Smooth muscle cell (in vitro differentiated cells): ENCODE data around the gene PDE12. TPM values are rescaled to one million over a fixed set of nuclear protein-coding genes. Genes with fewer than 3 reads are reported as not detected.
"Not testable (repeated sequence)": the region's sequence is repeated elsewhere in the genome, so short reads cannot be mapped to it uniquely, and the experiment has no call there.

ENCODE experiments used
- DNase-seq: peaks from one replicate; lab custom pipeline; 2025; ENCODE audit not compliant: unreplicated experiment; lab: John Stamatoyannopoulos, UW
- H2AFZ ChIP-seq: fragments of 200-600 bp; sonication (generic); 2 replicates; pipeline ENCODE4 v1.6.0; 2016; ENCODE audit warnings: antibody characterized with exemption, low read depth, mild to moderate bottlenecking
- H3F3A ChIP-seq: fragments of 200-600 bp; sonication (generic); 2 replicates; pipeline ENCODE4 v1.6.0; 2017; ENCODE audit warnings: antibody characterized with exemption, low read depth
- H3K27ac ChIP-seq: fragments of 200-600 bp; sonication (generic); 2 replicates; pipeline ENCODE4 v1.5.1; 2016; ENCODE audit warnings: low read depth, mild to moderate bottlenecking
- H3K27me3 ChIP-seq: fragments of 200-600 bp; sonication (generic); 2 replicates; pipeline ENCODE4 v1.6.1; 2016; ENCODE audit warnings: low read depth, mild to moderate bottlenecking
- H3K36me3 ChIP-seq: fragments of 200-600 bp; sonication (generic); 2 replicates; pipeline ENCODE4 v1.5.1; 2016; ENCODE audit warnings: low read depth
- H3K4me1 ChIP-seq: fragments of 200-600 bp; sonication (generic); 2 replicates; pipeline ENCODE4 v1.5.1; 2016; ENCODE audit warnings: low read depth
- H3K4me2 ChIP-seq: fragments of 200-600 bp; sonication (generic); 2 replicates; pipeline ENCODE4 v1.6.0; 2016; ENCODE audit warnings: mild to moderate bottlenecking
- H3K4me3 ChIP-seq: fragments of 200-600 bp; sonication (generic); 2 replicates; pipeline ENCODE4 v1.5.1; 2016; ENCODE audit warnings: mild to moderate bottlenecking
- H3K79me2 ChIP-seq: fragments of 200-600 bp; sonication (generic); 2 replicates; pipeline ENCODE4 v1.6.0; 2016; ENCODE audit warnings: low read depth, mild to moderate bottlenecking
- H3K9ac ChIP-seq: fragments of 200-600 bp; sonication (generic); 2 replicates; pipeline ENCODE4 v1.6.0; 2016; ENCODE audit warnings: low read depth
- H3K9me3 ChIP-seq: fragments of 200-600 bp; sonication (generic); replicated peaks from 2 replicates; pipeline ENCODE4 v1.5.1; 2016; ENCODE audit warnings: low read depth
- H4K20me1 ChIP-seq: fragments of 200-600 bp; sonication (generic); 2 replicates; pipeline ENCODE4 v1.6.0; 2016; ENCODE audit warnings: low read depth
- WGBS: methylation state at CpG from one replicate; pipeline ENCODE4 v1.1.7; 2016; ENCODE audit warnings: low lambda C conversion rate; 5-methylcytosine and 5-hydroxymethylcytosine counted together
- polyA plus RNA-seq: library from polyadenylated mRNA; unstranded; fragments of >200 nt; fragmentation: Nextera tagmentation; extraction: Ambion mirVana; gene quantifications from 2 replicates; pipeline ENCODE4 v1.2.1, GENCODE V29; 2016
- small RNA-seq: library from RNA; depleted of rRNA; stranded (forward); fragments of <200 nt; gene quantifications from one replicate; pipeline ENCODE3, GENCODE V24; 2014
- total RNA-seq: library from RNA; depleted of rRNA; stranded (reverse); fragments of >200 nt; gene quantifications from 2 replicates; pipeline ENCODE4 v1.2.3, GENCODE V29; 2014
- TF ChIP-seq, protein P1 (sequence below): fragments of 200-600 bp; sonication (generic); IDR thresholded peaks from 2 replicates; pipeline ENCODE4 v1.5.1; 2017; ENCODE audit warnings: borderline replicate concordance, mild to moderate bottlenecking, antibody characterized with exemption; ENCODE audit not compliant: insufficient read depth, poor library complexity, severe bottlenecking

PDE12 gene
- total and polyA plus RNA-seq, 2 experiments from 2014 or later, result 6.7 to 10.8 TPM

DNA sequence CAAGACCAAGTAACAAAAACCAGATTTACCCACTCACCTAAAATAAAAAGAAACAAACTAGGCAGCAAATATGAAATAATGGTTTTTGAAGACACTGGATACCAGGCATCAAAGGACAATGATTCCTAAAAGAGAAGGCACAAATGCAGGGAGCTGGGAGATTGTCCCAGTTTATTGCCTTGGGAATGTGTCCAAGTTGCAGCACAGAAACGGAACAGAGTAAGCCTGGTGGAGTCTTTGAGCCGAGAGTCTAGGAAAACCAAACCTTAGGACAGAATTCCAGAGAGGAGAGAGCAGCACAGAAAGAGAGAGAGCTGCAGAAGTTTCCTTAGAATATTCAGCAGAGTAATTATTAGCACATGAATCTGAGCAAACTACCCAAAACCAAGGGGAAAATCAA lies 48.9 kb downstream of the PDE12 start:
- TF ChIP-seq, protein P1, sequence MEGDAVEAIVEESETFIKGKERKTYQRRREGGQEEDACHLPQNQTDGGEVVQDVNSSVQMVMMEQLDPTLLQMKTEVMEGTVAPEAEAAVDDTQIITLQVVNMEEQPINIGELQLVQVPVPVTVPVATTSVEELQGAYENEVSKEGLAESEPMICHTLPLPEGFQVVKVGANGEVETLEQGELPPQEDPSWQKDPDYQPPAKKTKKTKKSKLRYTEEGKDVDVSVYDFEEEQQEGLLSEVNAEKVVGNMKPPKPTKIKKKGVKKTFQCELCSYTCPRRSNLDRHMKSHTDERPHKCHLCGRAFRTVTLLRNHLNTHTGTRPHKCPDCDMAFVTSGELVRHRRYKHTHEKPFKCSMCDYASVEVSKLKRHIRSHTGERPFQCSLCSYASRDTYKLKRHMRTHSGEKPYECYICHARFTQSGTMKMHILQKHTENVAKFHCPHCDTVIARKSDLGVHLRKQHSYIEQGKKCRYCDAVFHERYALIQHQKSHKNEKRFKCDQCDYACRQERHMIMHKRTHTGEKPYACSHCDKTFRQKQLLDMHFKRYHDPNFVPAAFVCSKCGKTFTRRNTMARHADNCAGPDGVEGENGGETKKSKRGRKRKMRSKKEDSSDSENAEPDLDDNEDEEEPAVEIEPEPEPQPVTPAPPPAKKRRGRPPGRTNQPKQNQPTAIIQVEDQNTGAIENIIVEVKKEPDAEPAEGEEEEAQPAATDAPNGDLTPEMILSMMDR, result no peak
- WGBS, result 94% methylated on average over 2 of the region's 2 CpGs

DNA sequence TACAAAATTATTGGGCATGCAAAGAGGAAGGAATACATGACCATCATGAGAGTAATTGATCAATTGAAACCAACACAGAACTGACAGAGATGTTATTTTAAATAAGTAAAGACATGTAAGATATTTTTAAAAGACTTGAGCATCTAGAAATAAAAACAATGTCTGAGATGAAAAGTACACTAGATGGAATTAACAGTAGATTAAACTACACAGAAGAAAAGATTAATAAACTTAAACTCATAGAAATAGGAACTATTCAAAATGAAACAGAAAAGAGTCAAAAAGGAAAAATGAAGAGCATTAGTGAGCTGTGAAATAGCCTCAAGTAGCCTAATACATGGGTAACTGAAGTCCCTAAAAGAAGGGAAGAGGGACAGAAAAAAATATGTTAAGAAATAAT lies 49.6 kb downstream of the PDE12 start:
- no peaks in the 10 kb centered on the region for H3K4me1 ChIP-seq
- H3K9ac ChIP-seq, result no peak overlapping the region
- DNase-seq, result no peak
- H3K27me3 ChIP-seq, result no peaks in the 10 kb centered on the region
- H3K4me3 ChIP-seq, result no peak overlapping the region
- H3K36me3 ChIP-seq, result peaks cover 13% of the 10 kb centered on the region
- H3K9me3 ChIP-seq, result no peaks in the 10 kb centered on the region
- H2AFZ ChIP-seq, result no peak overlapping the region
- no peaks in the 10 kb centered on the region for H3F3A ChIP-seq
- H3K79me2 ChIP-seq, result no peaks in the 10 kb centered on the region
- no peak overlapping the region for H3K27ac ChIP-seq
- no peak overlapping the region for H3K4me2 ChIP-seq
- TF ChIP-seq, protein P1, result no peak
- H4K20me1 ChIP-seq, result no peaks in the 10 kb centered on the region

More for the DNA sequence above, 48.9 kb downstream of the PDE12 start:
- DNase-seq, result no peak
- H3K27me3 ChIP-seq, result no peaks in the 10 kb centered on the region
- H3K4me1 ChIP-seq, result no peaks in the 10 kb centered on the region
- peaks cover 13% of the 10 kb centered on the region for H3K36me3 ChIP-seq
- H3K9me3 ChIP-seq, result no peaks in the 10 kb centered on the region
- H3K4me2 ChIP-seq, result no peak overlapping the region
- H3K79me2 ChIP-seq, result peaks cover under 1% of the 10 kb centered on the region
- no peak overlapping the region for H3K4me3 ChIP-seq
- H4K20me1 ChIP-seq, result no peaks in the 10 kb centered on the region
- H3K27ac ChIP-seq, result no peak overlapping the region
- no peak overlapping the region for H2AFZ ChIP-seq
- H3F3A ChIP-seq, result no peaks in the 10 kb centered on the region
- H3K9ac ChIP-seq, result no peak overlapping the region

DNA sequence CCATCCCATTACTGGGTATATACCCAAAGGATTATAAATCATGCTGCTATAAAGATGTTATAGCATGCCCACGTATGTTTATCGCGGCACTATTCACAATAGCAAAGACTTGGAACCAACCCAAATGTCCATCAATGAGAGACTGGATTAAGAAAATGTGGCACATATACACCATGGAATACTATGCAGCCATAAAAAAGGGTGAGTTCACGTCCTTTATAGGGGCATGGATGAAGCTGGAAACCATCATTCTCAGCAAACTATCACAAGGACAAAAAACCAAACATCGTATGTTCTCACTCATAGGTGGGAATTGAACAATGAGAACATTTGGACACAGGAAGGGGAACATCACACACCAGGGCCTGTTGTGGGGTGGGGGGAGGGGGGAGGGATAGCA lies 55.8 kb downstream of the PDE12 start:
- not testable (repeated sequence) for H3K36me3 ChIP-seq, H3K27ac ChIP-seq, H3K9ac ChIP-seq, H3K4me2 ChIP-seq, H3K9me3 ChIP-seq, H2AFZ ChIP-seq, H4K20me1 ChIP-seq, H3K4me3 ChIP-seq, DNase-seq, H3K27me3 ChIP-seq, H3K79me2 ChIP-seq, H3F3A ChIP-seq, H3K4me1 ChIP-seq
- WGBS, result over 99% methylated on average over 5 of the region's 5 CpGs

DNA sequence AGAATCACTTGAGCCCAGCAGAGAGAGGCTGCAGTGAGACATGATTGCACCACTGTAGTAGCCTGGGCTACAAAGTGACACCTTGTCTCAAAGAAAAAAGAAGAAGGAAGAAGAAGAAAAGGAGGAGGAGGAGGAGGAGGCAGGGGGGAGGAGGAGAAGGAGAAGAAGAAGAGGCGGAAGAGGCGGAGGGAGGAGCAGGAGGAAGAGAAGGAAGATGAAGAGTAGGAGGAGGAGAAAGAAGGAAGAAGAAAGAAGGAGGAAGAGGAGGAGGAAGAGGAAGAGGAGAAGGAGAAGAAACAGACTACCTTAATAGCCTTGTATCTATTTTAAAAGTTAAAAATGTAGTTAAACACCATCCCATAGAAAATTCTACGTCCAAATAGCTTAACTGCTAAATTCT lies 60.2 kb downstream of the PDE12 start:
- Histone ChIP-seq H3K36me3 (no peaks in the 10 kb centered on the region), H2AFZ (no peak overlapping the region), H4K20me1 (no peaks in the 10 kb centered on the region), H3K27ac (no peak overlapping the region), H3K4me3 (no peak overlapping the region), H3K79me2 (no peaks in the 10 kb centered on the region), H3K9me3 (no peaks in the 10 kb centered on the region), H3K4me2 (no peak overlapping the region), H3K27me3 (no peaks in the 10 kb centered on the region), H3K9ac (no peak overlapping the region), H3K4me1 (no peaks in the 10 kb centered on the region), H3F3A (no peaks in the 10 kb centered on the region)
- DNase-seq, result no peak
- TF ChIP-seq, protein P1, result no peak
- WGBS, result 96% methylated on average over 3 of the region's 3 CpGs

Small RNA genes lying within 50 kb of the gene (small RNA-seq; reads per million reads assigned to genes)
- gene RNU6-108P (not detected), gene RNU6-1181P (not detected), gene RNU6-483P (not detected)

Other genes starting within 250 kb of the PDE12 start
- gene DNAH12, start 11.9 kb upstream of the PDE12 start, total RNA-seq, result under 0.01 and 0.27 TPM in 2 replicates
- gene DNAH12, start 11.9 kb upstream of the PDE12 start, polyA plus RNA-seq, result 0.18 TPM in 1 of 2 replicates, not detected in the other
- 688 and 774 TPM in 2 replicates for gene ARF4, start 41.1 kb downstream of the PDE12 start, total RNA-seq
- gene ARF4, start 41.1 kb downstream of the PDE12 start, polyA plus RNA-seq, result 574 and 688 TPM in 2 replicates
- gene DENND6A, start 136.8 kb downstream of the PDE12 start, total RNA-seq, result 27.1 and 27.4 TPM in 2 replicates
- 5.2 and 8.4 TPM in 2 replicates for gene DENND6A, start 136.8 kb downstream of the PDE12 start, polyA plus RNA-seq
- 42.8 and 49.6 TPM in 2 replicates for gene SLMAP, start 200.0 kb downstream of the PDE12 start, total RNA-seq
- gene SLMAP, start 200.0 kb downstream of the PDE12 start, polyA plus RNA-seq, result 18.9 and 19.9 TPM in 2 replicates